MCF 10A (cell line): ENCODE results near the gene RBP4. TPM values are rescaled to one million over a fixed set of nuclear protein-coding genes. Genes with fewer than 3 reads are reported as not detected.
A peak's percentile ranks its signal among the peaks of the same experiment; 100 is the strongest.

Experiments
- Bru-seq: library from RNA; stranded (reverse); fragments of 400-500 nt; gene quantifications from one replicate; lab custom pipeline; 2021; lab: Mats Ljungman, UMichigan
- BruChase-seq, 2 experiments: library from RNA; stranded (reverse); fragments of 400-500 nt; gene quantifications; one replicate each; lab custom pipeline; 2021; lab: Mats Ljungman, UMichigan
- BruUV-seq: library from RNA; stranded (reverse); fragments of 400-500 nt; replicated peaks from 2 replicates; lab custom pipeline; 2021; lab: Mats Ljungman, UMichigan
- CTCF ChIA-PET: fragments of 300-600 bp; sonication (Branson Sonifier 250); formaldehyde crosslinking; extraction: SDS; loops from one replicate; lab custom pipeline; 2021; ENCODE audit warnings: antibody characterized with exemption, inconsistent platforms; lab: Yijun Ruan, JAX
- POLR2A ChIA-PET: fragments of 300-600, 350-650 bp; sonication (Branson Sonifier 250); formaldehyde crosslinking; extraction: SDS; loops from one replicate; lab custom pipeline; 2020; ENCODE audit warnings: antibody characterized with exemption, inconsistent platforms; lab: Yijun Ruan, JAX
- DNase-seq: peaks from one replicate; pipeline ENCODE4 v3.0.0-alpha.2; 2018; ENCODE audit not compliant: unreplicated experiment
- H3K27ac Mint-ChIP-seq: one replicate; pipeline ENCODE4 v1.8.0; 2022; ENCODE audit warnings: mild to moderate bottlenecking, low read depth, mixed read lengths; ENCODE audit not compliant: unreplicated experiment
- H3K27me3 Mint-ChIP-seq: one replicate; pipeline ENCODE4 v1.8.0; 2022; ENCODE audit warnings: mixed read lengths; ENCODE audit not compliant: insufficient read depth, unreplicated experiment
- H3K36me3 Mint-ChIP-seq: one replicate; pipeline ENCODE4 v1.8.0; 2022; ENCODE audit warnings: mild to moderate bottlenecking, moderate library complexity, mixed read lengths; ENCODE audit not compliant: insufficient read depth, unreplicated experiment
- H3K4me1 Mint-ChIP-seq: one replicate; pipeline ENCODE4 v1.8.0; 2022; ENCODE audit warnings: mixed read lengths; ENCODE audit not compliant: insufficient read depth, unreplicated experiment
- H3K4me3 Mint-ChIP-seq: one replicate; pipeline ENCODE4 v1.8.0; 2022; ENCODE audit warnings: mild to moderate bottlenecking, moderate library complexity, mixed read lengths; ENCODE audit not compliant: unreplicated experiment
- H3K9me3 Mint-ChIP-seq: one replicate; pipeline ENCODE4 v1.8.0; 2022; ENCODE audit warnings: mixed read lengths; ENCODE audit not compliant: unreplicated experiment
- intact Hi-C: fragments of 100-400 bp; cut with micrococcal nuclease; formaldehyde crosslinking; loops from 2 replicates; pipeline ENCODE4 v1.14.1; 2022
- long read RNA-seq: library from polyadenylated mRNA; stranded (forward); transcript quantifications from one replicate; pipeline ENCODE4 v2.0.0, GENCODE V29; 2022
- total RNA-seq: library from RNA; stranded (reverse); gene quantifications from 2 replicates; pipeline ENCODE4 v1.2.3, GENCODE V29; 2022
- TF ChIP-seq, protein P1 (sequence below): fragments of 200-600 bp; IDR thresholded peaks from one replicate; pipeline ENCODE4 v1.8.0; 2022; ENCODE audit warnings: antibody characterized with exemption, mild to moderate bottlenecking; ENCODE audit not compliant: unreplicated experiment

The RBP4 gene
- total RNA-seq (not detected in 2 replicates), Bru-seq, nascent RNA (percentile 9 among the genes with signal in this experiment), BruChase-seq, experiment 1, labeled RNA remaining after a 6-hour chase (not detected), BruChase-seq, experiment 2, labeled RNA remaining after a 2-hour chase (percentile 8 among the genes with signal in this experiment)
- long read RNA-seq: 0 reads

- peak; percentile 27 for DNase-seq
- Mint-ChIP-seq H3K9me3 (no peaks in the 10 kb centered on the region), H3K27me3 (peaks cover 15% of the 10 kb centered on the region), H3K4me1 (peaks cover 5% of the 10 kb centered on the region), H3K4me3 (no peak within 1 kb of the TSS), H3K36me3 (no peaks in the 10 kb centered on the region), H3K27ac (no peak within 1 kb of the TSS)
- ChIA-PET POLR2A (no interaction called here), CTCF (no interaction called here)
- TF ChIP-seq, protein P1, sequence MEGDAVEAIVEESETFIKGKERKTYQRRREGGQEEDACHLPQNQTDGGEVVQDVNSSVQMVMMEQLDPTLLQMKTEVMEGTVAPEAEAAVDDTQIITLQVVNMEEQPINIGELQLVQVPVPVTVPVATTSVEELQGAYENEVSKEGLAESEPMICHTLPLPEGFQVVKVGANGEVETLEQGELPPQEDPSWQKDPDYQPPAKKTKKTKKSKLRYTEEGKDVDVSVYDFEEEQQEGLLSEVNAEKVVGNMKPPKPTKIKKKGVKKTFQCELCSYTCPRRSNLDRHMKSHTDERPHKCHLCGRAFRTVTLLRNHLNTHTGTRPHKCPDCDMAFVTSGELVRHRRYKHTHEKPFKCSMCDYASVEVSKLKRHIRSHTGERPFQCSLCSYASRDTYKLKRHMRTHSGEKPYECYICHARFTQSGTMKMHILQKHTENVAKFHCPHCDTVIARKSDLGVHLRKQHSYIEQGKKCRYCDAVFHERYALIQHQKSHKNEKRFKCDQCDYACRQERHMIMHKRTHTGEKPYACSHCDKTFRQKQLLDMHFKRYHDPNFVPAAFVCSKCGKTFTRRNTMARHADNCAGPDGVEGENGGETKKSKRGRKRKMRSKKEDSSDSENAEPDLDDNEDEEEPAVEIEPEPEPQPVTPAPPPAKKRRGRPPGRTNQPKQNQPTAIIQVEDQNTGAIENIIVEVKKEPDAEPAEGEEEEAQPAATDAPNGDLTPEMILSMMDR: no peak
- BruUV-seq: no TSS peak
- intact Hi-C loops: no loop called here
These were observed at the start of gene RBP4 for GRCh38 chr10:93601146-93601773. TSS of gene RBP4 (minus strand) at chr10:93601235. CDS start at chr10:93601028, 207 bp downstream.

GRCh38 chr10:93639791-93640190 lies 38.8 kb upstream of the RBP4 start:
- Mint-ChIP-seq H3K36me3 (no peaks in the 10 kb centered on the region), H3K4me3 (no peak overlapping the region), H3K9me3 (no peaks in the 10 kb centered on the region), H3K27ac (no peak overlapping the region), H3K4me1 (no peaks in the 10 kb centered on the region), H3K27me3 (no peaks in the 10 kb centered on the region)
- intact Hi-C loops: no loop called here
- DNase-seq: no peak
- no TSS peak for BruUV-seq
- POLR2A ChIA-PET: no interaction called here
- CTCF ChIA-PET: no interaction called here
- TF ChIP-seq, protein P1: no peak

- DNase-seq: no peak
- no peaks in the 10 kb centered on the region for H3K9me3 Mint-ChIP-seq
- TF ChIP-seq, protein P1: no peak
- H3K36me3 Mint-ChIP-seq: no peaks in the 10 kb centered on the region
- intact Hi-C loops: no loop called here
- no peaks in the 10 kb centered on the region for H3K4me1 Mint-ChIP-seq
- H3K27me3 Mint-ChIP-seq: no peaks in the 10 kb centered on the region
- H3K4me3 Mint-ChIP-seq: no peak overlapping the region
- ChIA-PET CTCF (interaction anchor here (0.6 kb wide), 1 partner anchor 1808 kb away, joined by 4 read pairs; no protein-coding TSS in a partner anchor), POLR2A (no interaction called here)
- BruUV-seq: no TSS peak
- no peak overlapping the region for H3K27ac Mint-ChIP-seq
These were observed 29.9 kb upstream of the RBP4 start for GRCh38 chr10:93630625-93631557.
